ENCODE measurements around the gene GNAZ.

The GNAZ gene

GRCh38 chr22:23112472-23113012, 42.2 kb downstream of the GNAZ start:
- TF ChIP-seq CTCF (IDR thresholded peaks at IDR 0.05; ENCODE audit: low read depth, low read length), result no peak
- H3K4me3 ChIP-seq (ENCODE audit: low read depth, low read length), result no peak overlapping the region
- in situ Hi-C loops (cut with HindIII; ENCODE audit: low sequenced_read_pairs), result no loop called here

GRCh38 chr22:23113067-23113846, 42.9 kb downstream of the GNAZ start:
- no peak overlapping the region for H3K4me3 ChIP-seq (ENCODE audit: low read depth, low read length)
- in situ Hi-C loops (cut with HindIII; ENCODE audit: low sequenced_read_pairs), result no loop called here
- no peak for TF ChIP-seq CTCF (IDR thresholded peaks at IDR 0.05; ENCODE audit: low read depth, low read length)
- peak; percentile 22 for DNase-seq (ENCODE audit: low read depth, low spot score)

More at GRCh38 chr22:23112472-23113012, 42.2 kb downstream of the GNAZ start:
- no peak for DNase-seq (ENCODE audit: low read depth, low spot score)

GRCh38 chr22:23113847-23114720, 43.8 kb downstream of the GNAZ start:
- in situ Hi-C loops (cut with HindIII; ENCODE audit: low sequenced_read_pairs), result no loop called here
- no peak for TF ChIP-seq CTCF (IDR thresholded peaks at IDR 0.05; ENCODE audit: low read depth, low read length)
- DNase-seq (ENCODE audit: low read depth, low spot score), result no peak
- no peak overlapping the region for H3K4me3 ChIP-seq (ENCODE audit: low read depth, low read length)

GRCh38 chr22:23114721-23115020, 44.4 kb downstream of the GNAZ start:
- no peak for TF ChIP-seq CTCF (IDR thresholded peaks at IDR 0.05; ENCODE audit: low read depth, low read length)
- DNase-seq (ENCODE audit: low read depth, low spot score), result no peak
- no peak overlapping the region for H3K4me3 ChIP-seq (ENCODE audit: low read depth, low read length)
- in situ Hi-C loops (cut with HindIII; ENCODE audit: low sequenced_read_pairs), result no loop called here

GRCh38 chr22:23115369-23115768, 45.0 kb downstream of the GNAZ start:
- no peak for DNase-seq (ENCODE audit: low read depth, low spot score)
- no peak overlapping the region for H3K4me3 ChIP-seq (ENCODE audit: low read depth, low read length)
- in situ Hi-C loops (cut with HindIII; ENCODE audit: low sequenced_read_pairs), result no loop called here
- no peak for TF ChIP-seq CTCF (IDR thresholded peaks at IDR 0.05; ENCODE audit: low read depth, low read length)

- in situ Hi-C loops (cut with HindIII; ENCODE audit: low sequenced_read_pairs), result no loop called here
- DNase-seq (ENCODE audit: low read depth, low spot score), result no peak
- TF ChIP-seq CTCF (IDR thresholded peaks at IDR 0.05; ENCODE audit: low read depth, low read length), result no peak
- H3K4me3 ChIP-seq (ENCODE audit: low read depth, low read length), result no peak overlapping the region
Measured at GRCh38 chr22:23115825-23116494, 45.6 kb downstream of the GNAZ start.
